Stimulated activated CD4-positive, alpha-beta T cell treated with anti-CD3 and anti-CD28 coated beads, Interleukin-15, amount 100 ng/mL, for 48 hours (primary cell): ENCODE measurements around the gene ING4.
"Not testable (repeated sequence)": the region's sequence is repeated elsewhere in the genome, so short reads cannot be mapped to it uniquely, and the experiment has no call there.

Experiments used
- DNase-seq, 2 donors: peaks; one replicate each; pipeline ENCODE4 v3.0.0-alpha.2; 2020; ENCODE audit warnings: low read depth in 2 of 2

The ING4 gene

GRCh38 chr12:6662906-6663742, at the start of gene ING4:
Gene ING4 (minus strand): TSS chr12:6663119. CDS start chr12:6663101, 18 bp downstream.
- peak; percentile 94 to 95 for DNase-seq

- DNase-seq, result peak in 1 of 2 donors; percentile 21
Measured at GRCh38 chr12:6708960-6709394, 46.1 kb upstream of the ING4 start.

GRCh38 chr12:6708351-6708750, 45.4 kb upstream of the ING4 start:
- not testable (repeated sequence) for DNase-seq

- DNase-seq, result no peak
Measured at GRCh38 chr12:6703631-6704030, 40.7 kb upstream of the ING4 start.

GRCh38 chr12:6701078-6701768, 38.3 kb upstream of the ING4 start:
- DNase-seq, result no peak

- peak in 1 of 2 donors; percentile 37 for DNase-seq
Measured at GRCh38 chr12:6700646-6701051, 37.7 kb upstream of the ING4 start, which contains the start of gene PIANP. Gene PIANP (minus strand): TSS chr12:6700815. CDS start chr12:6698061, 2,754 bp downstream.

GRCh38 chr12:6699989-6700645, 37.2 kb upstream of the ING4 start:
- no peak for DNase-seq

- DNase-seq, result no peak
Measured at GRCh38 chr12:6699259-6699988, 36.5 kb upstream of the ING4 start.

GRCh38 chr12:6698352-6699046, 35.6 kb upstream of the ING4 start:
- no peak for DNase-seq

GRCh38 chr12:6697584-6698351, 34.8 kb upstream of the ING4 start:
- no peak for DNase-seq

- DNase-seq, result no peak
Measured at GRCh38 chr12:6696690-6697583, 34.0 kb upstream of the ING4 start.

GRCh38 chr12:6695313-6696045, 32.6 kb upstream of the ING4 start:
- no peak for DNase-seq

- DNase-seq, result no peak
Measured at GRCh38 chr12:6694701-6695100, 31.8 kb upstream of the ING4 start.

GRCh38 chr12:6693832-6694355, 31.0 kb upstream of the ING4 start:
- no peak for DNase-seq

GRCh38 chr12:6692888-6693287, 30.0 kb upstream of the ING4 start:
- DNase-seq, result no peak

- no peak for DNase-seq
Measured at GRCh38 chr12:6691473-6691872, 28.6 kb upstream of the ING4 start.

- peak; percentile 88 to 93 for DNase-seq
Measured at GRCh38 chr12:6688999-6689882, 26.3 kb upstream of the ING4 start, which contains the start of gene ZNF384. Gene ZNF384 (minus strand): TSS chr12:6689375. CDS start chr12:6679520, 9,855 bp downstream.
